ENCODE measurements around the gene PDE4B.

The PDE4B gene

DNA sequence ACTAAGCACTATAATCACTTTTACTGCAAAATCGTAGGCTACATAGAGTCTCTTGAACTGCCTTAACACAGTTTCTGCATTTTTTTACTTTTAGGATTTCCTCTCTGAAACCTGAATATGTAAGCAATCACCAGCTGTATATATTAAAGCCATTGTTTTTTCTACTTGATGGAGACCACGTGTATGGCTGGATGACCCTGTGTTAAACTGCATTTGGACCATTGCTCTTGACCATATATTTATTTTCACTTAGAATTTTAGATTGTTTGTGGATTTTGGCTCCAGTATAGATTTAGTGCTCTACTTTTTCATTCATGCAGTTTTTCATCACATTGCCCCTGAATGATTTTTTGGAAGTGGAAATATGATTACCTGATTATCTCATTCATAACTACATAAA is 420.8 kb downstream of the PDE4B start:
- no peak overlapping the region for H3K4me3 ChIP-seq (ENCODE audit: low read depth, low read length)
- no peak for DNase-seq (ENCODE audit: low read depth)
- TF ChIP-seq CTCF (IDR thresholded peaks at IDR 0.05; ENCODE audit: control insufficient read depth, extremely low read depth, insufficient read depth) = no peak

DNA sequence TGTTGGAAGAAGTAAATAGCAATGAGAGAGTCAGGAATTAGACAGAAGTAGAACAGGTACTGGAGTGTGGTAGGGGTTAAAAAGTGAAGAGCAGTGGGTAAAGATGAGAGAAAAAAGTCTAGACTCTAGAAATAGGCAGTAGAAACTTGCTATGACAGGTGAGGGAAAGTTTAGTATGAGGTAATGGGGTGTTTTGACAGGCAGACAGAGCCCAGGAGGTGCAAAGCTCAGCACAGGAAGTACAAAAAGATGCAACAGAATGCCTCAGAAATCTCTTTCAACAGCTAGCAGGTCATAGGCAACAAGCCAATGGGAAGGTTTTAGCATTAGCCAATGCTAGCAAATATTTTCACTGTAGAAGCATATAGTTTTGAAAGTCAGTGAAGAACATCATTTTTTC is 422.2 kb downstream of the PDE4B start:
- DNase-seq (ENCODE audit: low read depth) = no peak
- no peak overlapping the region for H3K4me3 ChIP-seq (ENCODE audit: low read depth, low read length)
- no peak for TF ChIP-seq CTCF (IDR thresholded peaks at IDR 0.05; ENCODE audit: control insufficient read depth, extremely low read depth, insufficient read depth)

DNA sequence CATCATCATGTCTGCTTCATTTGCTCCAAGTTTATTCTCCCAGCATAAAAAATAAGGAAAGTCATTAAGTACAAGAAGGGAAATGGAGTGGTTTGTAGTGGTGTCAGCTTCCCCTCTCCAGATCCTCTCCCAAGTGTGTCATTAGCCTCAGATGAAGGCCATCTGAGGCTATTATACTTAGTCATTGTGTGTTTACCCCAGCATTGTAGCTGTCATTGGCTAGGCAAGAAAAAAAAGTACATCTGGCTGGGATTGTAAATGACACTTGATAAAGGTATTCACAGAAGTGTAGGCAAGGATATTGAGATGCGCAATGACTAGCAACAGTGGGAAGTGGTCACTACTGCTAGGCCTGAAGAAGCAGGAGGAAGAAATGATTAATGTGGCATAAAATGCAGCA is 424.3 kb downstream of the PDE4B start:
- TF ChIP-seq CTCF (IDR thresholded peaks at IDR 0.05; ENCODE audit: control insufficient read depth, extremely low read depth, insufficient read depth) = no peak
- no peak overlapping the region for H3K4me3 ChIP-seq (ENCODE audit: low read depth, low read length)
- no peak for DNase-seq (ENCODE audit: low read depth)

GRCh38 chr1:66217561-66217960 is 424.9 kb downstream of the PDE4B start:
- TF ChIP-seq CTCF (IDR thresholded peaks at IDR 0.05; ENCODE audit: control insufficient read depth, extremely low read depth, insufficient read depth) = no peak
- no peak for DNase-seq (ENCODE audit: low read depth)
- no peak overlapping the region for H3K4me3 ChIP-seq (ENCODE audit: low read depth, low read length)

GRCh38 chr1:66220477-66220876 is 427.8 kb downstream of the PDE4B start:
- no peak overlapping the region for H3K4me3 ChIP-seq (ENCODE audit: low read depth, low read length)
- DNase-seq (ENCODE audit: low read depth) = no peak
- no peak for TF ChIP-seq CTCF (IDR thresholded peaks at IDR 0.05; ENCODE audit: control insufficient read depth, extremely low read depth, insufficient read depth)

DNA sequence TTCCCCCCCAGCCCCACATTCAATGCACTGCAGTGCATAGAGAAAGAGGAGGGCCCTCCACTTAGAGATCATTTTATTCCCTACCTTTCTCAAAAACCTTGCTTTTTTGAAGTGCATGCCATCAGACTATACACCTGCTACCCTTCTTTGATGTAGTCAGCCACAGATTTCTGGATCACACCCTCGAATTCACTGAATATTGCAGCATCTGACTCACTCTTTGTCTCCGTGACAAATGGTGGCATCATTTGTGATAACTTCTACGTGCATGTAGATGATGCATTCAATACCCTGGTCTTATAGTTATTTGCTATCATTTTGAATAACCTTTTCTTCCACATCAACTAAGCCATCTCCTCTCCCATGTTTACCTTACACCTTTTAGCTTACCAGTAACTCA is 431.0 kb downstream of the PDE4B start:
- no peak overlapping the region for H3K4me3 ChIP-seq (ENCODE audit: low read depth, low read length)
- no peak for DNase-seq (ENCODE audit: low read depth)
- no peak for TF ChIP-seq CTCF (IDR thresholded peaks at IDR 0.05; ENCODE audit: control insufficient read depth, extremely low read depth, insufficient read depth)

DNA sequence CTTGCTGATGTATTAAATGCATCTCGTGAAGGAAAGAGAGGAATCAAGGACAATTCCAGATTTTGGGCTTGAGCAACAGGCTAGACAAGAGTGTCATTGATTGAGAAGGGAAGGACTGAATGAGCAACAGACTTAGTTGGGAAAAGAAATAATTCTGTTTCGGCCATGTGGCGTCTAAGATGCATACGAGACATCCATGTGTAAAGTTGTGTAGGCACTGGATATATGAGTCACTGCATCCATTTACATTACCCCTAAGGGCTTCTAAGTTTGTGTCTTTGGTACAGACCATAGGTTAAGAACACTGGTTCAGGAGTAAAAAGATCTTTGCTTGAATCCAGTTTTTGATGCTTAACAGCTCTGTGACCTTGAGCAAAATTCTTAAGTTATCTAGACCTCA is 434.3 kb downstream of the PDE4B start:
- no peak for TF ChIP-seq CTCF (IDR thresholded peaks at IDR 0.05; ENCODE audit: control insufficient read depth, extremely low read depth, insufficient read depth)
- H3K4me3 ChIP-seq (ENCODE audit: low read depth, low read length) = no peak overlapping the region

More for the DNA sequence above, 434.3 kb downstream of the PDE4B start:
- no peak for DNase-seq (ENCODE audit: low read depth)

Data from LNCaP clone FGC (cell line).